ENCODE measurements around the gene BTBD9.

The BTBD9 gene

DNA sequence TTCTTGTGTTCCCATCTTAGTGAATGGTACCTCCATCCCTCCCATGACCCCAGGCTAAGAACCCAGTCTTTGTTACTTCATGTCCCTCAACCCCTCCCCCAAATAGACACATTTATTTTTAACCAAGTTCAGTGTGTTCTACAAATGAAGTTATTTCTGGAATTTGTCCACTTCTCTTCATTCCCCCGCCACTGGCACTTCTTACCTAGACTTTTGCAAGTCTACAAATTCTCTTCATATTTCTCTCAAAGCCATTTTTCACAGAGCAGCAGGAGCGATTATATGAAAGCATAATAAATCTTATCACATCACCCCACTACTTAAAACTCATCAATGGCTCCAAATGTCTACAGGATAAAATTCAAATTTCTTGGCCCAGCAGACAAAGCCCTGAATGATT, 131.4 kb downstream of the BTBD9 start:
- no peak for DNase-seq (ENCODE audit: low read depth in 2 of 2)

DNA sequence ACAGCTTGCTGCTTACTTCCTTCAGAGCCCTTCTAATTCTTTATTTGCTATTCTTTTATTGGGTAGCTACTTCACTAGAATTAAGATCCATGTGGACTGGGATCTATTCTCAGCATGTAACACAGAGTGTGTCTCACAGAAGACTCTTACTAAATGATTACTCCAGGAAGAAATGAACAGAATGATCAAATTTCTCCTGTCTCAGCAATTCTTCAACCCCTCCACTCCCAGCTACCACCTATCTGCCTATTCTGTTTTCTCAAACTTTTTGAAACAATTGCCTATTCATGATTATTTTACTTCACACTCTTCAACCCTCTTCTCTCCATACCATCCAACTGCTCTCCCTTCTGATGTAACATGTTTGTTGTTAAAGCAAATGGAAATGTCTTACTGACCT, 132.6 kb downstream of the BTBD9 start:
- no peak for DNase-seq (ENCODE audit: low read depth in 2 of 2)

DNA sequence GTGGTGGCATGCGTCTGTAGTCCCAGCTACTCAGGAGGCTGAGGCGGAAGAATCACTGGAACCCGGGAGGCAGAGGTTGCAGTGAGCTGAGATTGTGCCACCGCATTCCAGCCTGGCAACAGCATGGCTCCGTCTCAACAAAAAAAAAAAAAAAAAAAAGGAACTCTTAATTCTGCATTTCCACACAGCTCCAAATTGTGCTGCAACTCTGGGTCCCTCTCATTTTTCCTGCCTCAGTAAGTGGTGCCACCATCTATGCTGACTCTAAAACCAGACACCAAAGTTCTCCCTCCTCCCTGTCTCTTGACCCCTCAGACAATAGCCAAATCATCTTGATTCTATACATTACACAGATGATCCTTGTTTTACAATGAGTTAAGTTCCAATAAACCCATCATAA, 133.9 kb downstream of the BTBD9 start:
- no peak for DNase-seq (ENCODE audit: low read depth in 2 of 2)

DNA sequence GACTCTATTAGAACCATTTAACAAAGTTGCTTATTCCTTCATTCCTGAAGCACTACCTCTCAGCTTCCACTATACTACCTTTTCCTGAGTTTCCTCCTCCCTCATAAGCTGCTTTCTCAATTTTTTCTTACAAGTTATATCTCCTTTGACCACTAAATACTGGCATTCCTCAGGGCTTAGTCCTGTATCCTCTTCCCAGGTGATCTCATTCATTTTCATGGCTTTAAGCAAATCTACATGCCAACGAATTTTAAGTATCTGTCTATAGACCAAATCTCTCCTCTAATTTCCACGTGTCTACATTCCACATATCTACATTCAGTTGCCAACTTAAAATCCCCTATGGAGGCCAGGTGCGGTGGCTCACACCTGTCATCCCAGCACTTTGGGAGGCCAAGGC, 134.7 kb downstream of the BTBD9 start:
- DNase-seq (ENCODE audit: low read depth in 2 of 2), result no peak

DNA sequence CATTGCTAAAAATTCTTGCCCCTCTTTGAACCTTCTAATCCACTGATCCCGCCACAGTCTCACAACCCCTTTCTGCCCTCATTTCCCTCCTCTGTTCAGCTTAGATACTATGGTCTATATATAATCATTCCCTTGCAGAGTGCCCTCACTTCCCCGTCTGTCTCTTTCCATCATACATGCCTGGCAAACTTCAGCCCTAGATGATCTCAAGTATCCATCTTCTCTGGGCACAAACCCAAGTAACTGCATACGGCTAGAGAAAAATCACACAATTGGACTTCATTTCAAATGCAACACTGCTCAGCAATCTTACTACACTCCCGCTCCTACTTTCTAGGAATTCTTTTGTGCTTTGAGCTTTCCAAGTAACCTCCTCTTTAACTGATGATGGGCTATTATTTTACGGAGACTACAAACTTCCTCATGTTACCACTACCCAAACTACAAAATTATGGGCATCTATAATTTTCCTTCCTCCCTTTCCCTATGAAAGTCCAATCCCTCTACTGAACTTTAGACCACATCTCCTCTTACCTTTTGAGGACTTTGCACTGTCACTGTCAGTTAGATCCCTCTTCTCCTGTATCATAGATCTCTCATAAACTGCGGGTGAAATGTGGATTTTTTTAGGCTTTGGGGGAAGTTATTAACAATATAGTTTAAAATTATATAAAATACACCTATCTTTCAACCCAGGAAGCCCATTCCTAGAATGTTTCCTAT, 135.6 kb downstream of the BTBD9 start:
- no peak for DNase-seq (ENCODE audit: low read depth in 2 of 2)

DNA sequence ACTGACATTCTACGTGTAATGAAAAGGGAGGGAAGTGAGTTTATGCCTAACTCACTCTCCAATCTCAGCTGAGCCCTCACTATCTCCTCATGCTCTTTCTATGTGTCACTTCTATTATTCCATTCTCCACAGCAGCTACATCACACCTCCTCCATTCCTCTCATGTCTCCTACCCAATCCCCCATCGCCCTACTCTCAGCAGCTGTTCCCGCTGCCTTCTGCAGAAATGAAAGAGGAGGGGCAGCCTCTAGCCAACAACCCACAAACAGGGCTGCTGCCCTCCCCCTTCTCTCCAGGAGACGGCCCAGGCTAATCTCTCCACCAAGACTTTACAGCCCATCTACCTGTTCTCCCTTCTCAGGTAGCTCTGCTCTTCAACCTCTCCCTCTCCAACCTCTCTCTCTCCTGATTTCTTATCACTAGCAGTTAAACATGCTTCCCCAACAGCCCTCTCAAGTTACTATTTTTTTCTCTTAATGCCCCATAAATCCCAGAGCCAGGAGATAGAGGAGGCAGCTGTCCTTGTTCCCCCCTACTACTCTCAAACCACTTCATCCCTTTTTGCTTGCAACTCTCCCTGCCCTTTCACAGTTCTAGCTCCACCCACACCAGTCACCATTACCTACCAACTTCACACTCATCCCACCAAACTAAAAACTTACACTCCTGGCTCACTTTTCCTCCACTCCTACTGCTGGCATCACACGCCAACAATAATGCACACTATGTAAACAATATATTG, 136.5 kb downstream of the BTBD9 start:
- no peak for DNase-seq (ENCODE audit: low read depth in 2 of 2)

DNA sequence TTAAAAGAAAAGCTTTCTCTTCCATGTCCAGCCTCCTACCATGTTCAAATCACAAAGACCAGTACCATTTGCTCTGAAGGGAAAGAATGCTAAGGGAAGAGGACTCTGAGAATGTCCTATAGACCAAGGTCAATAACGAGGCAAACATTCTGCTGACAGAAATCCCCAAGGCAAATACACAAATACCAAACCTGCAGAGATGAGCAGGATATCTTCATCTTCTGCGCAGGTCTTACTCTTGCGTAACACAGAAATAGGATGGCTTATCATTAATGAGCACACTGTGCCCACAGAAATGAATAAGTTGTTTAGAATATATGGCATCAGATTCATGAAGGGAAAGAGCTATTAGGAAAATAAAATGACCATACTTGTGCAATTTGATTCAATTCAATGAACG, 137.3 kb downstream of the BTBD9 start:
- no peak for DNase-seq (ENCODE audit: low read depth in 2 of 2)

DNA sequence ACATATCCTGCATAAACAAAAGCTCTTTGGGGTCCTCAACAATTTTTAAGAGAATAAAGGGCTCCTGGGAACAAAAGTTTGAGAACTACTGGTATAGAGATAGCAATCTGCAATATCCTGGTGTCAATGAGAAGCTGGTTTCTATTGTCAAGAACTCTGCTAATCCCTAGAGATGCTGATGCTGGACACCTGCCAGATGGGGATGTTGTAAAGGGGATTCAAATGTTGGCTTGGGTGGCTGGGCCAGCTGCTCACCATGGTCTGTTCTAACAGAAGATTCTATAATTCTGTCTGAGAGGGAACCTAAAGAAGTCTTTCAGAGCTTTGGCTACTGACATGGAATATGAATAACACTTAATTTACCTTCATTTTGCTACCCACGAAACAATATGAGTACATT, 137.8 kb downstream of the BTBD9 start:
- no peak for DNase-seq (ENCODE audit: low read depth in 2 of 2)

DNA sequence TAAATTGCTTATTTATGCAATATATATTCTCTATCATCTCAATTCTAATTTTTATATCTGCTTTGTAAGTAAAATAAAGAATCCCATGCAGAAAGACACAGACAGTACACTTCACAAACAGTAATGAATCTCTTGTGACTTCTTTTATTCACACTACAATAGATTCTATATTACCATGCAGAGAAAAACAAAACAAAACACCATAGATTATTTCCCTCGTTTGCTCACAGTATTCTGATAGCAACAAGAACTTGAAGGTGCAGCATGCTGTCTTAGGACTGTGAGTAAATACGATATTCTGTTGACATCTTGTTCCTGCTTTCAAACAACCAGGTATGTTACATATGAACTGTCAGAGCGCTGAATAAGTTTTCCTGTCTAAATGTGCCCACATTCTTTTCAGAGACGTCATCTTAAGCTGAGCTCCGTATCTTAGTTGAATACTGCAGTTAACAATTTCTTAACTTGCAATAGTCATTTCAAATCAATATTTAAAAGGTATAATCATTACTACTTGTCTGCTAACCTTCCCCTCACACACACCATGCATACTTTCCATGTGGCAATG, 140.1 kb downstream of the BTBD9 start:
- DNase-seq (ENCODE audit: low read depth in 2 of 2), result no peak

DNA sequence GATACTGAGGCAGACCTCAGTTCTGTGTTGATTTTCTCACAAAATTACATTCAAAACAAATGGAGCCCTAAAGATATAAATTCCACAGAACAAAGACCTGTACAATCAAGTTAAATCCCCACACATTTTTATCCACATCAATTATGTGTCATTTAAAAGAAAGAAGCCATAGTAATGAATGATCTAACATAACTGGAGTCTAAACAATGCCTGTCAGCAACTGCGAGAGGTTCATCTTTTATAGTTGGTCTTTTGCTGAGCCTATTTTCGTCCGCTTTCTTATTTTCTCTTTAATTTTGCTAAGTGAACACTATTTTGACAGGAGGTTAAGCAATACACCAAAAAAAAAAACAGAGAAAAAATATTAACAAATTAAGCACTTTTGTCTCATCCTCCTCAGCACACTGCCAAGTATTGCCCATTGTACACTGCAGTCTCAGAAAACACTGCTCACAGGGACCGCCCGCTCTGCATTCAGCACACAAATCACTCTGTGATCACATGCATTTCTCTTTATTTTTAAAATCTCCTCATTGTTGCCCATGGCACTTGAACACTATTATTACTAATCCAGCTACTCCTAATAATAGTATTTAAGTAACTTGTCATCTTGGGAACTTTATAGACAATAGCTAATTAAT, 140.8 kb downstream of the BTBD9 start:
- DNase-seq (ENCODE audit: low read depth in 2 of 2), result no peak

DNA sequence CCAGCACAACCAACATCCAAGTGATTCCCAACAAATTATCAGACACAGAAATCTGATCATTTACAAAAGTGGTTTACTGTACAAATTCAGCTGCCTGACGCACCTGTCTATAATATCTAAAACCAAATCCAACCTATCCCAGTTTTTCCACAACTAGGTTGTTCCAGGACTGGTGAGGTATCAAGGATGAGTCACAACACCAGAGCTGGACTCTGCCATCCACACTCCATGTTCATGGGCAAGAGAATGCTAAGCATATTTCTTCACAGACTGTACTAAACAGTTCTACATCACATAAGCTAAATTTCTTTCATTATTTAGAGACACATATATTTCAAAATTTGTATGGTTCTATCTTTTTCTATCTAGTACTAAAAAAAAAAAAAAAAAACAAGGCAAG, 141.6 kb downstream of the BTBD9 start:
- no peak for DNase-seq (ENCODE audit: low read depth in 2 of 2)

DNA sequence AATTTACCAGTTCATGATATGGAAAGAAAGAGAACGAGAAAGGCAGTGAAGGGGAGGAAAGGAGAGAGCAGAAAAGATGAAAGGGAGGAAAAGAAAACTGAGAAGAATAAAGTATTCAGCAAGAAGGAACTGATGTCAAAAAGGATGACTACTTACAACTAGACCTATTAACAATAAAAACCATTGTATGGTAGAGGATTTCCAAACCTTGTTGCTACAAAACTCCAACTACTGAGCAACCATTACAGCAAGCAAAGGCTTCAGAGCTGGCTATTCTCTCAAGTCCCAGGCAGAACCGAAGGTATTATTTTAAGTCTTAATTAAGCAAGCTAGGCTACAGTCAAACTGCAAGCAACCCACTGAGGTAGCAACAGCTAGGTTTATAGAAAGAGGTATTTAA, 142.2 kb downstream of the BTBD9 start:
- no peak for DNase-seq (ENCODE audit: low read depth in 2 of 2)

DNA sequence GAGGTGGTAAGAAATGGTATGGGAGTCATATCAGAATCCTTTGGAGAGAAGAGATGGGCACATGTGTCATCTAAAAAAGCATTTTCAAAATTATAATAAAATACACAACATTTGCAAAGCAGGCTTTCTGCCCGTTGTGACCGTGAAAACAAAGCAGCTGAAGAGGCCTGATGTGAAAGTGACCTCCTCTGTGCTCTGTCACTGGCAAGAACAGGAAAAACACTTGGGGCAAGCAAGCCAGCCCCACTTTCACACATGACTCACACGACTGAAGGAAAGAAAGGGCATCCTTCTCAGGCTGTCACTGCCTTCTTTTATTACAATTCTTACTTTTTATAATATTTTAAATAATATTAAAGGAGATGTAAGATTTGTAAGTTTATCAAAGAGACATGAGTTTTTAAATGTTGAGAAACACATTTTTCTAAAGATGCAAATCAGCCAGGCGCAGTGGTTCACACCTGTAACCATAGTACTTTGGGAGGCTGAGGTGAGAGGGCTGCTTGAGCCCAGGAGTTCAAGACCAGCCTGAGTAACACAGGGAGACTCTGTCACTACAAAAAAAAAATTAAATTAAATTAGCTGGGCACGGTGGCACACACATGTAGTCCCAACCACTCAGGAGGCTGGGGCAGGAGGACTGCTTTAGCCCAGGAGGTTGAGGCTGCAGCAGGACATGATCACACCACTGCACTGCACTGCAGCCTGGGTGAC, 143.7 kb downstream of the BTBD9 start:
- DNase-seq (ENCODE audit: low read depth in 2 of 2), result no peak

DNA sequence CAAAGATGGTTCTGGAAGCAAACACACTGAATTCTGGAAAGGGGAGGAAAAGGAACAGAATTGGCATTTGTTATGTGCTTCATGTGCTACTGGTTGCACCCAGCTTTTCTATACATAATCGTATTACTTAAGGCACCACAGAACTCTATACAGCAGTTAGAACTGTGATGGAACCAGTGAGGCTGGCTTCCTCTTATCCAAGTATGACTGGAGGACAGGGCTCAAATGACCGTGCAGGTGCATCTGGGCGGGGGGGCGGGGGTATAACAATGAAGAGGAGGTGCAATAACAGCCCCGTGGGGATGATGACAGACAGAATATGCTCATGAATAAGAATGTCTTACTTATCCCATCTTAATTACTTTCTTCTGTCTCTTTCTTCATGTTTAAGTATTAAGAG, 144.2 kb downstream of the BTBD9 start:
- no peak for DNase-seq (ENCODE audit: low read depth in 2 of 2)

DNA sequence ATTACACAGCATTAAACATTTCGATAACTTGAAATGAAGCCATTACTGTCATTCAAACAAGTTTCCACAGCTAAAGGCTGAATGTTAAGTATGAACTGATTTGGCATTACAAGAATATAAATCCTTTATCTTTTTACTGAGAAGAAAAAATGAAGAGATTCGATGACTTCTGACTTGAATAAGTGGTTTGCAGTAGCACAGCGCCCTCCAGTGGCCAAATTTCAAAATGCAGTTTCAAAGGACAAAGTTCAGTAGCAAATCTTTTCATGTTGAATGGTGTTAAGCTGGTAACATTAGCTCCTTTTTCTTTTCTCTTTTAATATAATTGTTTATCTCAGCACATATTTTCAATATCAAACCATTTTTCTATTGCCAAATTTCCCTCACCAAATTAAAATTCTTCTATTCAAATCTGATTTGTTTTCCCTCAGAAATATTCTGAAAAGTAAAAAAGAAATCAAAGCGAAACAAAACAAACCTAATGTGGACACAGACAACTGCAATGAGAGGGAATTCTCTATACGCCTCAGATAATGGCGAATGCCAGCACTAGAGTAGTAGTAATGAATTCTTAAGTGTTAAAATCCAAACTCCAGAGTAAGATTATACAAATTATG, 145.7 kb downstream of the BTBD9 start:
- peak; percentile 17 to 59 for DNase-seq (ENCODE audit: low read depth in 2 of 2)

DNA sequence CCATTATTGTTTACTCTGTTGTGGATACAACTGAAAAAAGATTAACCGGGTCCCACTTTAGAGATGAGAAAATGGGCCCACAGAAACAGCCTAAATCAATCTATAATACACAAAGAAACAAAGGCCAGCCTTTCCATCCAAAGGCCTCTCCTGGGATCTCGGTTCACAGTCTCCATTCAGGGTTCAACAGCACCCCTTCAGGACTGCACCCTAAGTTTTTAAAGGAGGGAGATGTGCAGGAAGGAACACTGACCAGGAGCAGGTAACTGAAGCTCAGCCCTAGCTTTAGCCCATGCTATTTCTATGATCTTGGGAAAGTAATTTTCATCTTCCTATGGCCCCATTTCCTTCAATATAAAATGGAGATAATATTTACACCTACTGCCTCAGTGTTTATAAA, 147.7 kb downstream of the BTBD9 start:
- no peak for DNase-seq (ENCODE audit: low read depth in 2 of 2)

DNA sequence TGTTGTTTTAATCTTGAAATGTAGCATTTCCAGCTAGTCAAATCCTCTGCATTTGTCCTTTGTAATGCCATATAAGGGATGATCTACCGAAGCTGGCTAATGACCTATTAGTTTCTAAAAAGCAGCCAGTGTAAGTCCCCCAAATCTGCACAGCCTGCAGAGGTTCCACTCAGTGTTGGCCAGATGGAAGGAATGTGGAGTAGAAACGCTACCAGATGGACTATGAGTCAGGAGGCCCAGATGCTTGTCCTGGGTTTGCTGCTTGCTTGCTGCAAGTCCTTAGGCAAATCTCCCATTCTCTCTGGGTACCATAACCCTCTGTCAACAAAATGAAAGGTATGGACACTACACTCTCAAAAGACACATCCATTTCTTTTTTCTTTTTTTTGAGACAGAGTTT, 149.8 kb downstream of the BTBD9 start:
- no peak for DNase-seq (ENCODE audit: low read depth in 2 of 2)

DNA sequence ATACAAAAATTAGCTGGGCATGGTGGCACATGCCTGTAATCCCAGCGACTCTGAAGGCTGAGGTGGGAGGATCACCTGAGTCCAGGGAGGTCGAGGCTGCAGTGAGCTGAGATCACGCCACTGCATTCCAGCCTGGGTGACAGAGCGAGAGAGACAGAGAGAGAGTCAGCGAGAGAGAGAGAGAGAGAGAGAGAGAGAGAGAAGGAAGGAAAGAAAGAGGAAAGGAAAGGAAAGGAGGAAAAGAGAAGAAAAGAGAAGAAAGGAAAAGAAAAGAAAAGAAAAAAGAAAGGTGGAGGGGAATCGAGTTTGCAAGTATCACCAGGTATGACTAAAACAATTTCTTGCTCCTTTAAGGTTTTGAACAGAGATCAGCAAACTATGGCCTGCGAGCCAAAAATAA, 152.3 kb downstream of the BTBD9 start:
- no peak for DNase-seq (ENCODE audit: low read depth in 2 of 2)

DNA sequence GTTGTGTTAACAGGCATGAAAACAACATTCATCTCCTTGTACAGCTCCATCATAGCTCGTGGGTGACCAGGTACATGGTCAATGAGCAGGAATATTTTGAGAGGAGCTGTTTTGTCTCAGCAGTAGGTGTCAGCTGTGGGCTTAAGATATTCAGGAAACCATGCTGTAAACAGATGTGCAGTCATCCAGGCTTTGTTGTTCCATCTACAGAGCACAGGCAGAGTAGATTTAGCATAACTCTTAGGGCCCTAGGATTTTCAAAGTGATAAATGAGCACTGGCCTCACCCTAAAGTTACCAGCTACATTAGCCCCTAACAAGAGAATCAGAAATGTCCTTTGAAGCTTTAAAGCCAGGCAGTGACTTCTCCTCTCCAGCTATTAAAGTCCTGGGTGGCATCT, 154.2 kb downstream of the BTBD9 start:
- DNase-seq (ENCODE audit: low read depth in 2 of 2), result no peak

DNA sequence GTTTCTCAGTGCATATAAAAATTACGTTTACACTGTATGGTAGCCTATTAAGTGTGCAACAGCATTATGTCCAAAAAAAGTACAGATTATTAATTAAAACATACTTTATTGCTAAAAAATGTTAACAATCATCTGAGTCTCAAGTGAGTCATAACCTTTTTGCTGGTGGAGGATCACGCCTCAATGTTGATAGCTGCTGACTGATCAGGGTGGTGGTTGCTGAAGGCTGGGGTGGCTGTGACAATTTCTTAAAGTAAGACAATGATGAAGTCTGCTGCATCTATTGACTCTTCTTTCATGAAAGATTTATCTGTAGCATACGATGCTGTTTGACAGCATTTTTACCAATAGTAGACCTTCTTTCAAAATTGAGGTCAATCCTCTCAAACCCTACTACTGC, 155.1 kb downstream of the BTBD9 start:
- no peak for DNase-seq (ENCODE audit: low read depth in 2 of 2)

DNA sequence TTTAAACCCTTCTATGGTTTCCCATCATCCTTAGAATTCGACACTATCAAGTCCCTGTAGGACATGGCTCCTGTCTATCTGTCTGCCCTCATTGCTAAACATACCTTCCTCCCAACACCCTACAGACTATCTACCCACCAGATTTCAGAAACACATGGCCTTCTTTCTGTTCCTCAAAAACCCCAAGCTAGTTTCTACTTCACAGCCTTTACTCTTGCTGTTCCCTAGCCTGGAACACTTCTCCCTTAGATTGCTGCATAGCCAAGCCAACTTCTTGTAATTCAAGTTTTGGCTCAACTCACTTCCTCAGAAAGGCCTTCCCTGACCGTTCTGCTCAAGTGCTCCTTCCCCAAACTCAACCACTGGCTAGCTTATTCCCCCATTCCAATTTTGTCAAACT, 156.2 kb downstream of the BTBD9 start:
- no peak for DNase-seq (ENCODE audit: low read depth in 2 of 2)

DNA sequence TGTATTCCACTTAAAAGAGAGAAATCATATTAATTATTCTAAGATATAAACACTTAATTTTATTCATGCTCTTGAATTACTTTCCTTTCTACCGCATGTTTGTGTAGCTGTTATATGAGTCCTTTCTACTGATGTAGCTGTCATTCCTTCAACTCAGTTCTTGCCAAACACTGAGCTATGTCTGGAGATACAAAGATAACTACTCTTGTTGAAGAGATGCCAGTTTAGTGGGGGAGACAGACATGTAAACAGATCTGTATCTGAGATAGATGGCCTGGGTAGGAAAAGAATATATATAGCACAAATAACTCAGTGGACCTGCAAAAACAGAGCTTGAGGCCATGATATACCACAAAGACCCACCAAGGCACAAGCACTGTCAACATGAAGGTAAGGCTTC, 157.3 kb downstream of the BTBD9 start:
- no peak for DNase-seq (ENCODE audit: low read depth in 2 of 2)

Data from stimulated activated CD8-positive, alpha-beta memory T cell treated with anti-CD3 and anti-CD28 coated beads, Interleukin-15, amount 100 ng/mL, for 4 hours (primary cell).